HCT116 (cell line): Measurements from ENCODE around the gene COPS9. TPM values are rescaled to one million over a fixed set of nuclear protein-coding genes. Genes with fewer than 3 reads are reported as not detected.

Experiments used
- ATAC-seq: fragments of 200-7000 bp; cut with Tn5 transposase; 2 replicates; pipeline ENCODE4 v1.9.1; 2020; ENCODE audit warnings: mild to moderate bottlenecking, moderate library complexity
- BruUV-seq: library from RNA; stranded (reverse); fragments of 400-500 nt; replicated peaks from 2 replicates; lab custom pipeline; 2021; lab: Mats Ljungman, UMichigan
- CTCF ChIA-PET: fragments of 300-600 bp; sonication (Branson Sonifier 250); formaldehyde crosslinking; loops from one replicate; lab custom pipeline; 2021; ENCODE audit warnings: antibody characterized with exemption; lab: Charles Lee
- POLR2A ChIA-PET: fragments of 300-600, 350-600 bp; sonication (Branson Sonifier 250); formaldehyde crosslinking; loops from one replicate; lab custom pipeline; 2021; ENCODE audit warnings: antibody characterized with exemption; lab: Charles Lee
- RAD21 ChIA-PET, 2 experiments: fragments of 300-600 bp; sonication (Branson Sonifier 250); formaldehyde crosslinking; loops; one replicate each; lab custom pipeline; 2023; ENCODE audit warnings: low total read pairs in 2 of 2; ENCODE audit not compliant: uncharacterized antibody in 2 of 2, unreplicated experiment in 2 of 2, low non-redundant PET in 1 of 2; lab: Charles Lee
- DNase-seq: peaks from one replicate; pipeline ENCODE4 v3.0.0-alpha.2; 2010; ENCODE audit warnings: low read depth, low spot score
- H2AFZ ChIP-seq: fragments of 200-600 bp; shearing (Covaris generic), sonication (generic); 2 replicates; pipeline ENCODE4 v1.6.1; 2017; ENCODE audit warnings: low read depth, mixed run types, mixed read lengths, antibody characterized with exemption, low read length; ENCODE audit not compliant: poor library complexity, severe bottlenecking
- H3K27ac ChIP-seq: 2 replicates; pipeline ENCODE4 v1.5.1; 2012; ENCODE audit warnings: low read depth, low read length
- H3K27me3 ChIP-seq: fragments of 200-600 bp; sonication (generic); 2 replicates; pipeline ENCODE4 v1.6.1; 2016; ENCODE audit warnings: mixed run types, low read length, mixed read lengths; ENCODE audit not compliant: insufficient read depth
- H3K36me3 ChIP-seq, 2 experiments: fragments of 200-500 bp in 1 of 2; fragments of 200-600 bp in 1 of 2; sonication (Bioruptor generic) in 1 of 2; sonication (generic) in 1 of 2; 2 replicates each; pipeline versions ENCODE4 v1.5.1 to v1.6.1; 2014 to 2016; ENCODE audit warnings: low read length in 2 of 2, inconsistent platforms in 1 of 2, mixed read lengths in 1 of 2, mixed run types in 1 of 2; ENCODE audit not compliant: insufficient read depth in 2 of 2, control insufficient read depth in 1 of 2
- H3K4me1 ChIP-seq, 2 experiments: fragments of 200-600 bp in 1 of 2; sonication (generic) in 1 of 2; 2 replicates each; pipeline versions ENCODE4 v1.5.1 to v1.6.1; 2012 to 2017; ENCODE audit warnings: low read length in 2 of 2, inconsistent platforms in 1 of 2, mild to moderate bottlenecking in 1 of 2, mixed read lengths in 1 of 2, mixed run types in 1 of 2, moderate library complexity in 1 of 2; ENCODE audit not compliant: insufficient read depth in 2 of 2, control insufficient read depth in 1 of 2
- H3K4me2 ChIP-seq: fragments of 200-600 bp; sonication (generic); 2 replicates; pipeline ENCODE4 v1.6.1; 2017; ENCODE audit warnings: mixed run types, low read length, mixed read lengths
- H3K4me3 ChIP-seq, 2 experiments: fragments of 200-600 bp in 1 of 2; sonication (generic) in 1 of 2; replicated peaks in 1 of 2; 2 replicates each; pipeline ENCODE4 v1.5.1; 2011 to 2016; ENCODE audit warnings: low read length in 2 of 2, control low read depth in 1 of 2, low read depth in 1 of 2, mild to moderate bottlenecking in 1 of 2, mixed read lengths in 1 of 2, mixed run types in 1 of 2
- H3K79me2 ChIP-seq: fragments of 200-600 bp; sonication (generic); 2 replicates; pipeline ENCODE4 v1.6.1; 2017; ENCODE audit warnings: mild to moderate bottlenecking, mixed run types, low read length, moderate library complexity, mixed read lengths; ENCODE audit not compliant: insufficient read depth
- H3K9ac ChIP-seq: fragments of 200-600 bp; sonication (generic); 2 replicates; pipeline ENCODE4 v1.6.1; 2016; ENCODE audit warnings: low read length, mixed read lengths
- H3K9me2 ChIP-seq: fragments of 200-600 bp; sonication (generic), shearing (Covaris generic); 2 replicates; pipeline ENCODE4 v1.6.1; 2017; ENCODE audit warnings: mixed run types, mild to moderate bottlenecking, moderate library complexity; ENCODE audit not compliant: insufficient read depth
- H3K9me3 ChIP-seq, 2 experiments: fragments of 200-500 bp in 1 of 2; fragments of 200-600 bp in 1 of 2; sonication (Bioruptor generic) in 1 of 2; sonication (generic) in 1 of 2; 2 replicates each; pipeline ENCODE4 v1.6.1; 2014 to 2017; ENCODE audit warnings: low read length in 2 of 2, mixed read lengths in 2 of 2, inconsistent platforms in 1 of 2, low read depth in 1 of 2, mild to moderate bottlenecking in 1 of 2, mixed run types in 1 of 2, moderate library complexity in 1 of 2; ENCODE audit not compliant: control insufficient read depth in 1 of 2, insufficient read depth in 1 of 2
- H4K20me1 ChIP-seq: fragments of 200-600 bp; sonication (generic), shearing (Covaris generic); 2 replicates; pipeline ENCODE4 v1.6.1; 2017; ENCODE audit warnings: mixed run types, mild to moderate bottlenecking, moderate library complexity; ENCODE audit not compliant: insufficient read depth
- CBX3 ChIP-seq: IDR thresholded peaks from 2 replicates; pipeline ENCODE4 v1.6.1; 2012; ENCODE audit warnings: low read depth
- CEBPB ChIP-seq: IDR thresholded peaks from 2 replicates; pipeline ENCODE4 v1.6.1; 2012; ENCODE audit warnings: low read depth
- CTCF ChIP-seq, 3 experiments: fragments of 200-600 bp in 1 of 3; sonication (generic) in 1 of 3; IDR thresholded peaks in 2 of 3; conservative IDR thresholded peaks in 1 of 3; 2 replicates each; pipeline ENCODE4 v1.5.1; 2012 to 2017; ENCODE audit warnings: low read depth in 2 of 3, low read length in 2 of 3, antibody characterized with exemption in 1 of 3, borderline replicate concordance in 1 of 3, control low read depth in 1 of 3, mild to moderate bottlenecking in 1 of 3, mixed read lengths in 1 of 3, mixed run types in 1 of 3, moderate library complexity in 1 of 3; ENCODE audit not compliant: insufficient read depth in 1 of 3
- EGR1 ChIP-seq: IDR thresholded peaks from 2 replicates; pipeline ENCODE4 v1.6.1; 2012; ENCODE audit warnings: low read depth
- EZH2 ChIP-seq: fragments of 200-600 bp; sonication (generic); IDR thresholded peaks from 2 replicates; pipeline ENCODE4 v1.6.1; 2017; ENCODE audit warnings: antibody characterized with exemption, mixed run types
- POLR2A ChIP-seq: IDR thresholded peaks from 2 replicates; pipeline ENCODE4 v1.7.0; 2011; ENCODE audit warnings: borderline replicate concordance; ENCODE audit not compliant: insufficient read depth, insufficient read length; ENCODE audit errors: extremely low read depth
- POLR2AphosphoS5 ChIP-seq: IDR thresholded peaks from 2 replicates; pipeline ENCODE4 v1.6.1; 2011; ENCODE audit warnings: mild to moderate bottlenecking, low read depth, low read length, moderate library complexity
- RAD21 ChIP-seq: IDR thresholded peaks from 2 replicates; pipeline ENCODE4 v1.6.1; 2012; ENCODE audit warnings: low read depth, mild to moderate bottlenecking
- TCF7L2 ChIP-seq: IDR thresholded peaks from 2 replicates; pipeline ENCODE4 v1.7.0; 2011; ENCODE audit warnings: borderline replicate concordance, inconsistent platforms; ENCODE audit not compliant: insufficient read depth, insufficient read length; ENCODE audit errors: extremely low read depth
- YY1 ChIP-seq: IDR thresholded peaks from 2 replicates; pipeline ENCODE4 v1.6.1; 2011; ENCODE audit warnings: low read length, low read depth, moderate library complexity, mild to moderate bottlenecking; ENCODE audit not compliant: insufficient replicate concordance; ENCODE audit errors: extremely low read depth
- ZBTB33 ChIP-seq: IDR thresholded peaks from 2 replicates; pipeline ENCODE4 v1.6.1; 2011; ENCODE audit warnings: mild to moderate bottlenecking, low read length, moderate library complexity; ENCODE audit not compliant: insufficient replicate concordance; ENCODE audit errors: extremely low read depth
- ZFX ChIP-seq: fragments of 450-650 bp; IDR thresholded peaks from 2 replicates; pipeline ENCODE4 v1.6.1; 2017
- intact Hi-C: fragments of 100-400 bp; cut with micrococcal nuclease; formaldehyde crosslinking; loops from 2 replicates; pipeline ENCODE4 v1.10.0; 2022
- total RNA-seq: library from RNA; stranded (reverse); gene quantifications from one replicate; pipeline ENCODE4 v1.2.1, GENCODE V29; 2021; ENCODE audit not compliant: unreplicated experiment
- TF ChIP-seq, protein P1 (sequence below): IDR thresholded peaks from 2 replicates; pipeline ENCODE4 v1.6.1; 2012

Gene COPS9
- total RNA-seq, 1 experiment from 2014 or later, result 111 TPM

DNA sequence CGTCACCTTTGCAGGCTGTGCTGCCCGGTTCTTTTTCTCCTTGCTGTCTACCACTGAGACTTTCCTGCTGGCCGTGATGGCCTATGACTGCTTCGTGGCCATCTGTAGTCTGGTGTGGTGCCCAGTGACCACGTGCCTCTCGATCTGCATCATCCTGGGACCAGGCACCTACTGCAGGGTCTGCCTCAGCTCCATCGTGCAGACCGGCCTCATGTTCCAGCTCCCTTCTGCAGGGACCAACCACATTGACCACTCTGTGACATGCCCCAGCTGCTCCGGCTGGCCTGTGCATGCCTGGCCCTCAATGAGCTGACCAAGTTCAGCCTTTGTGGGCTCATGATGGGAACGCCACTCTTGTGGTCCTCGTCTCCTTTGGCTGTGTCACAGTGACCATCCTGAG, 26.7 kb downstream of the COPS9 start (continued):
- TF ChIP-seq YY1 (no peak), POLR2A (no peak), ZBTB33 (no peak), EGR1 (no peak)

GRCh38 chr2:240107477-240107796, 28.7 kb downstream of the COPS9 start:
- Histone ChIP-seq H3K9me3 (no peaks in the 10 kb centered on the region), H3K9me2 (no peaks in the 10 kb centered on the region), H3K9ac (no peak overlapping the region), H2AFZ (no peak overlapping the region), H3K27me3 (peaks cover 18% of the 10 kb centered on the region), H4K20me1 (no peaks in the 10 kb centered on the region), H3K4me1 (no peaks in the 10 kb centered on the region), H3K36me3 (no peaks in the 10 kb centered on the region), H3K4me2 (no peak overlapping the region), H3K79me2 (no peaks in the 10 kb centered on the region), H3K4me3 (no peak overlapping the region), H3K27ac (no peak overlapping the region)
- no peak for TF ChIP-seq ZFX
- TF ChIP-seq ZBTB33, result no peak
- no peak for TF ChIP-seq RAD21
- no peak for TF ChIP-seq POLR2A
- TF ChIP-seq EZH2, result no peak
- no peak for TF ChIP-seq POLR2AphosphoS5
- TF ChIP-seq CTCF (IDR thresholded peaks at IDR 0.05 in 2 of 3, conservative IDR thresholded peaks at IDR 0.05 in 1 of 3; ENCODE audit: borderline replicate concordance in 1 of 3, insufficient read depth in 1 of 3, low read depth in 2 of 3, low read length in 2 of 3), result no peak
- TF ChIP-seq, protein P1, sequence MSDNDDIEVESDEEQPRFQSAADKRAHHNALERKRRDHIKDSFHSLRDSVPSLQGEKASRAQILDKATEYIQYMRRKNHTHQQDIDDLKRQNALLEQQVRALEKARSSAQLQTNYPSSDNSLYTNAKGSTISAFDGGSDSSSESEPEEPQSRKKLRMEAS, result no peak
- no peak for TF ChIP-seq CBX3
- no peak for TF ChIP-seq TCF7L2
- no peak for TF ChIP-seq EGR1
- no peak for TF ChIP-seq YY1
- no peak for TF ChIP-seq CEBPB
- ChIA-PET RAD21 (interaction anchor here in 1 of 2 experiments (0.5 kb wide), 1 partner anchor 18 kb away, joined by 3 read pairs; no protein-coding TSS in a partner anchor), POLR2A (no interaction called here), CTCF (no interaction called here)
- no TSS peak for BruUV-seq
- intact Hi-C loops, result no loop called here
- no peak for ATAC-seq
- no peak for DNase-seq
